ENCODE measurements around the gene PDIA6. TPM values are rescaled to one million over a fixed set of nuclear protein-coding genes. Genes with fewer than 3 reads are reported as not detected.

Gene PDIA6
- total and polyA plus RNA-seq, 9 of the 15 experiments (the other 6 are each of a cell fraction or from before 2014, with no cell fraction given), result 166 to 268 (median 229) TPM

DNA sequence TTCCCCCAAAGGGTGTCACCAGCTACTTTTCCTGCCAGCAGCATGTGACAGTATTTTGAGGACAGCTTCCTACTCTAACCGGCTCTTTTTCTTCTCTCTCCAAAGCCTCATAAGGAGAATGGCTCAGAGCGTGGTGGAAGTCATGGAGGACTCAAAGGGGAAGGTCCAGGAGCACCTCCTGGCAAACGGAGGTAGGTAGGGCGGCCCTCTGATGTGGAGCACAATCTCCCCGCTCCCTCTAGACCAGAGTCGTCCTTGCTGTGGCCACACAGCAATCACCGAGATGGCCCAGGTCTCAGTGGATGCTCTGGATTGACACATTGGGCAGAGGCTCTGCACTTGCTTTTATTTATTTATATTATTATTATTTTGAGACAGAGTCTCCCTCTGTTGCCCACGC, 58.7 kb downstream of the PDIA6 start:
- in situ Hi-C loops (cut with MboI), result no loop called here
- intact Hi-C loops (cut with micrococcal nuclease), result no loop called here

GRCh38 chr2:10753156-10753555, 59.4 kb downstream of the PDIA6 start:
- H3K36me3 ChIP-seq (ENCODE audit: control insufficient read depth, insufficient read depth, low read length), result no peaks in the 10 kb centered on the region
- no peak overlapping the region for H3K4me3 ChIP-seq
- no peaks in the 10 kb centered on the region for H4K20me1 ChIP-seq (replicated peaks; ENCODE audit: control insufficient read depth, insufficient read depth, low read length)
- TF ChIP-seq CBX2 (IDR thresholded peaks at IDR 0.05; ENCODE audit: insufficient read depth, low read length, poor library complexity, severe bottlenecking), result peak; percentile 77
- TF ChIP-seq ZNF224 (CRISPR knock-in tag; IDR thresholded peaks at IDR 0.05), result no peak
- ATAC-seq (no peak), DNase-seq (ENCODE audit: extremely low read depth in 1 of 4, low spot score in 3 of 4) (no peak), FAIRE-seq (no peak)
- H3K4me2 ChIP-seq (ENCODE audit: insufficient read depth, low read length), result no peak overlapping the region
- H2AFZ ChIP-seq (ENCODE audit: low read depth, low read length), result no peak overlapping the region
- CTCF ChIA-PET (ENCODE audit: low intra/inter-chr PET ratio), result no interaction called here
- 2% methylated on average over 7 of the region's 7 CpGs for WGBS (ENCODE audit: insufficient coverage, low coverage, missing lambda C conversion rate)
- in situ Hi-C loops (cut with MboI), result no loop called here
- no peaks in the 10 kb centered on the region for H3K79me2 ChIP-seq (ENCODE audit: control insufficient read depth, insufficient read depth, low read length)
- no TSS peak for BruUV-seq (replicated peaks)
- no peaks in the 10 kb centered on the region for H3K9me1 ChIP-seq (ENCODE audit: control insufficient read depth, insufficient read depth, low read length)
- H3K27me3 ChIP-seq (ENCODE audit: control insufficient read depth in 2 of 2, insufficient read depth in 2 of 2, low read length in 2 of 2), result peaks cover 33 to 61% of the 10 kb centered on the region in 2 experiments
- no peaks in the 10 kb centered on the region for H3K9me3 ChIP-seq (replicated peaks; ENCODE audit: control insufficient read depth, insufficient read depth, low read depth, low read length)
- intact Hi-C loops (cut with micrococcal nuclease), result no loop called here
- no peak overlapping the region for H3K27ac ChIP-seq (ENCODE audit: extremely low read depth, low read depth, low read length)
- POLR2A ChIA-PET, result interaction anchor here (0.7 to 0.8 kb wide), 2 partner anchors 32 to 1948 kb away, joined by 3 read pairs; partner anchors contain the start of gene ATP6V1C2
- H3K4me1 ChIP-seq (replicated peaks in 1 of 2; ENCODE audit: control insufficient read depth in 2 of 2, insufficient read depth in 2 of 2, low read length in 2 of 2), result no peaks in the 10 kb centered on the region; a peak in 1 of 5 replicates
- H3K9ac ChIP-seq (ENCODE audit: insufficient read depth in 1 of 2, low read depth in 2 of 2, low read length in 2 of 2), result no peak overlapping the region

More for the DNA sequence above, 58.7 kb downstream of the PDIA6 start:
- Histone ChIP-seq H4K20me1 (replicated peaks; ENCODE audit: control insufficient read depth, insufficient read depth, low read length) (no peaks in the 10 kb centered on the region), H2AFZ (ENCODE audit: low read depth, low read length) (no peak overlapping the region), H3K9ac (ENCODE audit: insufficient read depth in 1 of 2, low read depth in 2 of 2, low read length in 2 of 2) (no peak overlapping the region), H3K9me3 (replicated peaks; ENCODE audit: control insufficient read depth, insufficient read depth, low read depth, low read length) (no peaks in the 10 kb centered on the region), H3K4me3 (no peak overlapping the region), H3K4me2 (ENCODE audit: insufficient read depth, low read length) (no peak overlapping the region), H3K9me1 (ENCODE audit: control insufficient read depth, insufficient read depth, low read length) (no peaks in the 10 kb centered on the region), H3K27me3 (ENCODE audit: control insufficient read depth in 2 of 2, insufficient read depth in 2 of 2, low read length in 2 of 2) (peaks cover 32 to 66% of the 10 kb centered on the region in 2 experiments), H3K79me2 (ENCODE audit: control insufficient read depth, insufficient read depth, low read length) (no peaks in the 10 kb centered on the region), H3K27ac (ENCODE audit: extremely low read depth, low read depth, low read length) (no peak overlapping the region), H3K36me3 (ENCODE audit: control insufficient read depth, insufficient read depth, low read length) (no peaks in the 10 kb centered on the region), H3K4me1 (replicated peaks in 1 of 2; ENCODE audit: control insufficient read depth in 2 of 2, insufficient read depth in 2 of 2, low read length in 2 of 2) (no peaks in the 10 kb centered on the region; a peak in 1 of 5 replicates)
- FAIRE-seq (no peak), ATAC-seq (no peak), DNase-seq (ENCODE audit: extremely low read depth in 1 of 4, low spot score in 3 of 4) (no peak)
- WGBS (ENCODE audit: insufficient coverage, low coverage, missing lambda C conversion rate), result 8% methylated on average over 8 of the region's 8 CpGs
- ChIA-PET POLR2A (interaction anchor here (0.8 to 1.0 kb wide), 2 partner anchors 33 to 395 kb away, joined by 3 read pairs; partner anchors contain the start of gene ATP6V1C2), CTCF (ENCODE audit: low intra/inter-chr PET ratio) (no interaction called here)
- no TSS peak for BruUV-seq (replicated peaks)
- no peak for TF ChIP-seq ZNF584 (CRISPR knock-in tag; IDR thresholded peaks at IDR 0.05; ENCODE audit: low read depth)
- TF ChIP-seq ZNF263 (CRISPR knock-in tag; IDR thresholded peaks at IDR 0.05; ENCODE audit: borderline replicate concordance), result peak; percentile 55; the same call in 1 of the 2 replicates

Measured in K562 (cell line).